Astrocyte of the cerebellum (primary cell): ENCODE data around the gene PTPRU.

Source experiments
- DNase-seq: peaks from one replicate; pipeline ENCODE4 v3.0.0-alpha.2; 2011; ENCODE audit warnings: low read depth
- H3K4me3 ChIP-seq: 2 replicates; pipeline ENCODE4 v1.5.1; 2011; ENCODE audit warnings: mild to moderate bottlenecking, low read depth, low read length, moderate library complexity
- CTCF ChIP-seq: IDR thresholded peaks from 2 replicates; pipeline ENCODE4 v1.5.1; 2012; ENCODE audit warnings: low read length, low read depth, moderate library complexity, mild to moderate bottlenecking; ENCODE audit errors: missing control alignments
- in situ Hi-C: cut with HindIII; loops from 2 replicates; pipeline ENCODE4 v1.10.0; 2017; ENCODE audit warnings: low sequenced_read_pairs

PTPRU gene

GRCh38 chr1:29364101-29364678 lies 127.9 kb downstream of the PTPRU start:
- DNase-seq, result no peak
- no peak for TF ChIP-seq CTCF
- H3K4me3 ChIP-seq, result no peak overlapping the region
- in situ Hi-C loops, result loop anchor here (25.0 kb wide), 1 partner anchor 748 kb away; no protein-coding TSS in a partner anchor

- in situ Hi-C loops, result loop anchor here (25.0 kb wide), 1 partner anchor 746 kb away; no protein-coding TSS in a partner anchor
- DNase-seq, result no peak
Measured at GRCh38 chr1:29365906-29366670, 129.8 kb downstream of the PTPRU start.

GRCh38 chr1:29368936-29369932 lies 132.9 kb downstream of the PTPRU start:
- in situ Hi-C loops, result loop anchor here (25.0 kb wide), 1 partner anchor 743 kb away; no protein-coding TSS in a partner anchor
- no peak for DNase-seq
- TF ChIP-seq CTCF, result no peak
- no peak overlapping the region for H3K4me3 ChIP-seq

More at GRCh38 chr1:29365906-29366670, 129.8 kb downstream of the PTPRU start:
- no peak overlapping the region for H3K4me3 ChIP-seq
- TF ChIP-seq CTCF, result no peak

- DNase-seq, result no peak
- no peak for TF ChIP-seq CTCF
- H3K4me3 ChIP-seq, result no peak overlapping the region
- in situ Hi-C loops, result loop anchor here (25.0 kb wide), 1 partner anchor 742 kb away; no protein-coding TSS in a partner anchor
Measured at GRCh38 chr1:29370067-29370466, 133.7 kb downstream of the PTPRU start.

- no peak for DNase-seq
- TF ChIP-seq CTCF, result no peak
- in situ Hi-C loops, result loop anchor here (25.0 kb wide), 1 partner anchor 741 kb away; no protein-coding TSS in a partner anchor
- H3K4me3 ChIP-seq, result no peak overlapping the region
Measured at GRCh38 chr1:29371332-29371731, 135.0 kb downstream of the PTPRU start.

- in situ Hi-C loops, result loop anchor here (25.0 kb wide), 1 partner anchor 740 kb away; no protein-coding TSS in a partner anchor
- TF ChIP-seq CTCF, result no peak
- no peak overlapping the region for H3K4me3 ChIP-seq
- DNase-seq, result no peak
Measured at GRCh38 chr1:29372108-29372507, 135.8 kb downstream of the PTPRU start.
